Measurements from ENCODE around the gene KRTAP12-4.

Gene KRTAP12-4

GRCh38 chr21:44684483-44684882 lies 30.0 kb upstream of the KRTAP12-4 start:
- H3K9ac ChIP-seq (ENCODE audit: low read length) = no peak overlapping the region
- H3K27me3 ChIP-seq (ENCODE audit: control insufficient read depth, insufficient read depth, low read length) = peaks cover 20% of the 10 kb centered on the region
- H3K36me3 ChIP-seq (ENCODE audit: control insufficient read depth, insufficient read depth, low read length) = no peaks in the 10 kb centered on the region
- H3K9me3 ChIP-seq (ENCODE audit: control insufficient read depth, low read length) = no peaks in the 10 kb centered on the region
- no peaks in the 10 kb centered on the region for H3K4me1 ChIP-seq (ENCODE audit: control insufficient read depth, insufficient read depth, low read length)
- no peak overlapping the region for H3K4me3 ChIP-seq (ENCODE audit: low read length)

- Histone ChIP-seq H3K4me1 (ENCODE audit: control insufficient read depth, insufficient read depth, low read length) (no peaks in the 10 kb centered on the region), H3K27me3 (ENCODE audit: control insufficient read depth, insufficient read depth, low read length) (peaks cover 20% of the 10 kb centered on the region), H3K36me3 (ENCODE audit: control insufficient read depth, insufficient read depth, low read length) (no peaks in the 10 kb centered on the region)
These were observed 29.6 kb upstream of the KRTAP12-4 start for GRCh38 chr21:44684077-44684476.

DNA sequence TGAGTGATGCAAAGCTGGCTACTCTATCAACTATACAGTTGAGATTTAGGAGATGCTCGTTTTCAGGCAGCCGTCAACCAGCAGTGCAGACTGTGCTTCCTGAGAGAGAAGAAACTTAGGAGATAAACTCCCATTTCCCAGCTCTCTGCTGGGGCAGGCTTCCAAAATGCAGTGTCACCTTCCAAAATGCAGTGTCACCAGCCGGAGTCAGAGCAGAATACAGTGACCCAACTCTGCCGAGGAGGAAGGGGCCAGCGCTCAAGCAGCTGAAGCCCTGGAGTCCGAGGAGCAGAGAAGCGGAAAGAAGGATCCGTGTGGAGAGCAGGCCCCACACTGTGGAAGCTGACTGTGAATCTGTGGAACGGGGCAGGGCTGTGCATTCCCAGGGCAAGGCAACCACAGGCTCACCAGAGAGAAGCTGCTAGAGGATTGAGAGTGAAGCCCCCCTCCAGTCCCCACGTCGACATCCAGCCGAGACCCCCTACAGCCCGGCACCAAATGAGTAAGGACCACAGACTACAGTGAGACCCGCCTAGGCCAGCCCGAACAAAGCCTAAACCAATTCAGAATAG lies 28.2 kb upstream of the KRTAP12-4 start:
- Histone ChIP-seq H3K4me1 (ENCODE audit: control insufficient read depth, insufficient read depth, low read length) (no peaks in the 10 kb centered on the region), H3K9ac (ENCODE audit: low read length) (no peak overlapping the region), H3K36me3 (ENCODE audit: control insufficient read depth, insufficient read depth, low read length) (no peaks in the 10 kb centered on the region), H3K27me3 (ENCODE audit: control insufficient read depth, insufficient read depth, low read length) (peaks cover 17% of the 10 kb centered on the region), H3K9me3 (ENCODE audit: control insufficient read depth, low read length) (no peaks in the 10 kb centered on the region), H3K4me3 (ENCODE audit: low read length) (no peak overlapping the region)

More at GRCh38 chr21:44684077-44684476, 29.6 kb upstream of the KRTAP12-4 start:
- H3K9ac ChIP-seq (ENCODE audit: low read length) = no peak overlapping the region
- H3K9me3 ChIP-seq (ENCODE audit: control insufficient read depth, low read length) = no peaks in the 10 kb centered on the region
- no peak overlapping the region for H3K4me3 ChIP-seq (ENCODE audit: low read length)

- Histone ChIP-seq H3K4me1 (ENCODE audit: control insufficient read depth, insufficient read depth, low read length) (no peaks in the 10 kb centered on the region), H3K36me3 (ENCODE audit: control insufficient read depth, insufficient read depth, low read length) (no peaks in the 10 kb centered on the region), H3K4me3 (ENCODE audit: low read length) (no peak within 1 kb of the TSS), H3K9me3 (ENCODE audit: control insufficient read depth, low read length) (no peaks in the 10 kb centered on the region), H3K27me3 (ENCODE audit: control insufficient read depth, insufficient read depth, low read length) (peaks cover 11% of the 10 kb centered on the region), H3K9ac (ENCODE audit: low read length) (no peak within 1 kb of the TSS)
These were observed 27.6 kb upstream of the KRTAP12-4 start, which contains the start of gene KRTAP12-1 for GRCh38 chr21:44681861-44682579. KRTAP12-1 (minus strand) TSS chr21:44682163; CDS start chr21:44682123, 40 bp downstream.

DNA sequence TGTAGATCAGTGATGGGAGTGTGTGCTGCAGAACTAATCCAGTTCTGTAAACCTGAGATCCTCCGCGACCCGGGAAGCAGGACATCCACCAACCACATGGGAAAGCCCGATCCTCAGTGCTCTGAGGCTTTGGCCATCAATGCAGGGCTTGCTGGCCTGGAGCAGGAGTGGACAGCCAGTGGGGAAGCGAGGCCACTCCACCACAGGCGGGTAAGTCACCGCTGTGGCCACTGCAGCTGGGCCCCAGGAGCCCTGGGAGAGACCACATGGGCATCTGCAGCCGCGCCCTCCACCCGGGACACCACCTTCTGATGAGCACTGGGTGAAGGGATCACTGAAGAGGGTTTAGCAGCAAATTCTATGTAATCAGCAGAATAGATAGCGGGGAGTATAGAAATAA lies 26.7 kb upstream of the KRTAP12-4 start:
- Histone ChIP-seq H3K27me3 (ENCODE audit: control insufficient read depth, insufficient read depth, low read length) (peaks cover 3% of the 10 kb centered on the region), H3K4me3 (ENCODE audit: low read length) (no peak overlapping the region), H3K9ac (ENCODE audit: low read length) (no peak overlapping the region), H3K36me3 (ENCODE audit: control insufficient read depth, insufficient read depth, low read length) (no peaks in the 10 kb centered on the region), H3K9me3 (ENCODE audit: control insufficient read depth, low read length) (no peaks in the 10 kb centered on the region), H3K4me1 (ENCODE audit: control insufficient read depth, insufficient read depth, low read length) (no peaks in the 10 kb centered on the region)

- no peak overlapping the region for H3K4me3 ChIP-seq (ENCODE audit: low read length)
- H3K9me3 ChIP-seq (ENCODE audit: control insufficient read depth, low read length) = no peaks in the 10 kb centered on the region
- H3K4me1 ChIP-seq (ENCODE audit: control insufficient read depth, insufficient read depth, low read length) = no peaks in the 10 kb centered on the region
- H3K27me3 ChIP-seq (ENCODE audit: control insufficient read depth, insufficient read depth, low read length) = no peaks in the 10 kb centered on the region
- H3K36me3 ChIP-seq (ENCODE audit: control insufficient read depth, insufficient read depth, low read length) = no peaks in the 10 kb centered on the region
- H3K9ac ChIP-seq (ENCODE audit: low read length) = no peak overlapping the region
These were observed 23.4 kb upstream of the KRTAP12-4 start for GRCh38 chr21:44677881-44678280.

DNA sequence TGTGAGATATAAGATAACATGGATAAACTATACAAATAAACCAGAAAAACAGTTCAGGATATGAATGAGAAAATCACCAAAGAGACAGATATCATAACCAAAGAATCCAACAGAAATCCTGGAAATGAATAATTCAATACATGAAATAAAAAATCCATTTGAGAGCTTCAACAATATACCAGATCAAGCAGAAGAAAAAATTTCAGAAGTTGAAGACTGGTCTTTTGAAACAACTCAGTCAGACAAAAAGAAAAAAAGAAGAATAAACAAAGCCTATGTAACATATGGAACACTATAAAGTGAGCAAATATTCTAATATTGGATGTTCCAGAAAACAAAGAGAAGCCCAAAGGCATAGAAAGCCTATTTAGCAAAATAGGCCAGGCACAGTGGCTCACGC lies 17.5 kb upstream of the KRTAP12-4 start:
- Histone ChIP-seq H3K9me3 (ENCODE audit: control insufficient read depth, low read length) (no peaks in the 10 kb centered on the region), H3K4me3 (ENCODE audit: low read length) (no peak overlapping the region), H3K27me3 (ENCODE audit: control insufficient read depth, insufficient read depth, low read length) (no peaks in the 10 kb centered on the region), H3K36me3 (ENCODE audit: control insufficient read depth, insufficient read depth, low read length) (no peaks in the 10 kb centered on the region), H3K4me1 (ENCODE audit: control insufficient read depth, insufficient read depth, low read length) (no peaks in the 10 kb centered on the region), H3K9ac (ENCODE audit: low read length) (no peak overlapping the region)

DNA sequence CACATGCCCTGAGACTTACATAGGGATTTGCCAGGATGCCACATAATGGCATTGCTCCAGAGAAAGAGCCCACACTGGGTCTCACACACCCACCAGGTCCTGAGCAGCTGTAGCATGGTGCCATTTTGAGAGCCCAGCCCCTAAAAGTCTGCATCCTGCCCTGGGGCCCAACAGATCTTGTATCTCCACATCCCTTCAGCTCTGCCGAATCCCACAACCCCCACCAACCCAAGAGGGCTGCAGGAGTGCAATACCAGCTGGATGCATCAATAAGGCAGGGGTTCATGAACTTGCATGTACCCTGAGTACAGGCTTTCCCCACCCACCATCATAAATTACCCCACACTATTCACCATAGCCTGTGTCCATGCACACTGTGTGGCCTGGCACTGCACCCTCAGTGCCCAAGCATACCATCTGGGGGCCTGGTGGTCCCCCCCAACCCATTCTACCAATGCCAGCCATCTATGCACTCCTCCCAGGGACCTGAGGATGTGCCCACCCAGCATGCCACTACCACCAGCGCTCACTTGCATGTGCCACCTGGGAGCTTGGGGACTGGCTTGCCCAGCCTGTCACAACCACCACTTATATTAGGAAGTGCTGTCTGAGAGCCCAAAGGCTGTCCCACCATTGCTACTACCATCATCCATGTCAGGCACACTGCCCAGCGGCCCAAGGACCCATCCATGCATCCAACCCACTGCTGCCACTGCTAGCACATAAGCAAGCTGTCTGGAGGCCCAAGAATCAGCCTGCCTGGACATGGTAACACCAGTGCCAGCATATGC lies 16.4 kb upstream of the KRTAP12-4 start:
- Histone ChIP-seq H3K4me1 (ENCODE audit: control insufficient read depth, insufficient read depth, low read length) (no peaks in the 10 kb centered on the region), H3K9ac (ENCODE audit: low read length) (no peak overlapping the region), H3K9me3 (ENCODE audit: control insufficient read depth, low read length) (no peaks in the 10 kb centered on the region), H3K4me3 (ENCODE audit: low read length) (no peak overlapping the region), H3K36me3 (ENCODE audit: control insufficient read depth, insufficient read depth, low read length) (no peaks in the 10 kb centered on the region), H3K27me3 (ENCODE audit: control insufficient read depth, insufficient read depth, low read length) (no peaks in the 10 kb centered on the region)

- no peak overlapping the region for H3K9ac ChIP-seq (ENCODE audit: low read length)
- H3K27me3 ChIP-seq (ENCODE audit: control insufficient read depth, insufficient read depth, low read length) = no peaks in the 10 kb centered on the region
- H3K36me3 ChIP-seq (ENCODE audit: control insufficient read depth, insufficient read depth, low read length) = no peaks in the 10 kb centered on the region
- H3K9me3 ChIP-seq (ENCODE audit: control insufficient read depth, low read length) = no peaks in the 10 kb centered on the region
- H3K4me3 ChIP-seq (ENCODE audit: low read length) = no peak overlapping the region
- no peaks in the 10 kb centered on the region for H3K4me1 ChIP-seq (ENCODE audit: control insufficient read depth, insufficient read depth, low read length)
These were observed 13.2 kb upstream of the KRTAP12-4 start for GRCh38 chr21:44667612-44668011.

GRCh38 chr21:44666401-44667320 lies 12.2 kb upstream of the KRTAP12-4 start, which contains the start of gene KRTAP12-2:
KRTAP12-2 (minus strand) TSS chr21:44666927; CDS start chr21:44666886, 41 bp downstream.
- H3K36me3 ChIP-seq (ENCODE audit: control insufficient read depth, insufficient read depth, low read length) = no peaks in the 10 kb centered on the region
- H3K27me3 ChIP-seq (ENCODE audit: control insufficient read depth, insufficient read depth, low read length) = no peaks in the 10 kb centered on the region
- no peaks in the 10 kb centered on the region for H3K9me3 ChIP-seq (ENCODE audit: control insufficient read depth, low read length)
- no peaks in the 10 kb centered on the region for H3K4me1 ChIP-seq (ENCODE audit: control insufficient read depth, insufficient read depth, low read length)
- H3K9ac ChIP-seq (ENCODE audit: low read length) = no peak within 1 kb of the TSS
- no peak within 1 kb of the TSS for H3K4me3 ChIP-seq (ENCODE audit: low read length)

GRCh38 chr21:44664691-44665090 lies 10.2 kb upstream of the KRTAP12-4 start:
- no peaks in the 10 kb centered on the region for H3K27me3 ChIP-seq (ENCODE audit: control insufficient read depth, insufficient read depth, low read length)
- H3K4me3 ChIP-seq (ENCODE audit: low read length) = no peak overlapping the region
- H3K4me1 ChIP-seq (ENCODE audit: control insufficient read depth, insufficient read depth, low read length) = no peaks in the 10 kb centered on the region
- H3K9me3 ChIP-seq (ENCODE audit: control insufficient read depth, low read length) = no peaks in the 10 kb centered on the region
- H3K9ac ChIP-seq (ENCODE audit: low read length) = no peak overlapping the region
- no peaks in the 10 kb centered on the region for H3K36me3 ChIP-seq (ENCODE audit: control insufficient read depth, insufficient read depth, low read length)

All from mucosa of stomach (tissue), 1 donor.